Activated T-cell treated with anti-CD3 and anti-CD28 coated beads, Interleukin-2, amount 50 U/mL, for 72 hours (primary cell): ENCODE results near the gene ARHGAP42. TPM values are rescaled to one million over a fixed set of nuclear protein-coding genes. Genes with fewer than 3 reads are reported as not detected.

Experiments used
- ATAC-seq, 2 donors: fragments of 150-1000 bp; cut with Tn5 transposase; replicated peaks in 1 of 2; 2 replicates each; pipeline ENCODE4 v1.10.0; 2021; ENCODE audit warnings: moderate library complexity in 2 of 2, mild to moderate bottlenecking in 1 of 2
- DNase-seq, 2 donors: peaks; one replicate each; pipeline ENCODE4 v3.0.0; 2021 to 2022; ENCODE audit warnings: mixed read lengths in 1 of 2
- H3K27ac Mint-ChIP-seq: one replicate; pipeline ENCODE4 v1.8.0; 2022; ENCODE audit warnings: mild to moderate bottlenecking, moderate library complexity, mixed read lengths
- H3K27me3 Mint-ChIP-seq: one replicate; pipeline ENCODE4 v1.8.0; 2022; ENCODE audit warnings: low read depth, mixed read lengths
- H3K36me3 Mint-ChIP-seq, 2 donors: one replicate each; pipeline ENCODE4 v1.8.0; 2022; ENCODE audit warnings: mixed read lengths in 2 of 2, mild to moderate bottlenecking in 1 of 2; ENCODE audit not compliant: insufficient read depth in 2 of 2
- H3K4me1 Mint-ChIP-seq: one replicate; pipeline ENCODE4 v1.8.0; 2022; ENCODE audit warnings: low read depth, mixed read lengths
- H3K4me3 Mint-ChIP-seq, 2 donors: one replicate each; pipeline ENCODE4 v1.8.0; 2022; ENCODE audit warnings: mild to moderate bottlenecking in 2 of 2, mixed read lengths in 2 of 2, moderate library complexity in 2 of 2
- H3K9me3 Mint-ChIP-seq, 2 donors: one replicate each; pipeline ENCODE4 v1.8.0; 2022; ENCODE audit warnings: mixed read lengths in 2 of 2
- total RNA-seq, 2 donors: library from RNA; stranded (reverse); gene quantifications; one replicate each; pipeline ENCODE4 v1.2.3, GENCODE V29; 2022

Gene ARHGAP42
- total RNA-seq, 2 donors from 2014 or later: 0.28 TPM; not detected in 1

DNA sequence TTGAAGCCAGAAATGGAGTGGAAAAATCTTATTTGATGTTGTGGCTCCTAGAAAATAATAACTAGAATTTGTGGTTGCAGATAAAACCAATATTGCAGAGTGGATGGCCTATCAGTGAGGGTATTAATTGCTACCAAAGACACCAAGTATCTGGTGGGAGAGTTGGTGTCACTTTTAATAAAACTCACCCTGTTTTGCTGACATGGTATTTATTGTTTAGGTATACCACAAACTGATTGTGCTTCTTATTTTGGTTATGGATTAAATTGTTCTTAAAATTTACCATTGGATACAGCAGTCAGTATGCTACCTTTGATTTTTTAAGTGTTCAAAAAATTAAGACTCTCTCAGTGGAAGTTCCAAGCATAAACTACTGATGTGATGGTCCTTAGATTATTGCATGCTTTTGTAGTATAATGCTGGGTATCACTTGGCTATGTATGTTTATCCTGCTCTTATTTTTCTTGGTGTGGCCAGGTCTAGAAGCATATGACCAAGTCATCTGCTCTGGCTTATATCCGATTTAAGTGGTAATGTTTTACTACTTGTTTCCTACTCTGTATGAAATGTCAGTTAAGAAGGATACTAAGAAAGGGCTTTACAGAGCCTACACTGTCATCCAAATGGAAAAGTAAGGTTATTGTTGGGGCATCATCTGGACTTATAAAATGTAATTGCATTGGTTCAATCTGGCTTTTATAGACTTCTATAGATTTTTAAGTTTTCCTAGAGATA is 101.6 kb downstream of the ARHGAP42 start:
- no peak for ATAC-seq
- peaks cover 1 to 3% of the 10 kb centered on the region in 2 donors for H3K9me3 Mint-ChIP-seq
- H3K27me3 Mint-ChIP-seq: no peaks in the 10 kb centered on the region
- no peak overlapping the region for H3K27ac Mint-ChIP-seq
- H3K4me1 Mint-ChIP-seq: no peaks in the 10 kb centered on the region
- DNase-seq: no peak
- H3K4me3 Mint-ChIP-seq: no peak overlapping the region
- H3K36me3 Mint-ChIP-seq: no peaks in the 10 kb centered on the region

DNA sequence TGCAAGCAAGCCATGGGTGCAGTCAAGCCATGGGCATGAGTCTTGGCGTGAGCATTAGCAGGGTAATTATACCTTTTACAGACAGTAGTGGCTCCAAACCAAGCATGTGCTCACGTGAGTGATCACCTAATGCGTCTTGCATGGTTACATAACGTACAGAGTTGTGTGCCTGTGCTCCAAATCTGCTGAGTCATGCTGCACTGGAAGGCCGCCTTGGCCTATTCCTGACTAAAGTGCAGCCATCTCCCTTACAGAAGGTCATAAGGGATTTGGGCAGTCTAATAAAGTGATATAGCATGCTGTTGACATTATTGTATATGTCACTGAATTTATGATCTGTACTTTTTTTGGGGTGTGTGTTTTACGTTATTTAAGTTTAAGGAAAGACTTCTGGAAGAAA is 102.4 kb downstream of the ARHGAP42 start:
- ATAC-seq: no peak
- no peak for DNase-seq
- Mint-ChIP-seq H3K27me3 (no peaks in the 10 kb centered on the region), H3K4me3 (no peak overlapping the region), H3K9me3 (peaks cover 1 to 3% of the 10 kb centered on the region in 2 donors), H3K4me1 (no peaks in the 10 kb centered on the region), H3K27ac (no peak overlapping the region), H3K36me3 (no peaks in the 10 kb centered on the region)

DNA sequence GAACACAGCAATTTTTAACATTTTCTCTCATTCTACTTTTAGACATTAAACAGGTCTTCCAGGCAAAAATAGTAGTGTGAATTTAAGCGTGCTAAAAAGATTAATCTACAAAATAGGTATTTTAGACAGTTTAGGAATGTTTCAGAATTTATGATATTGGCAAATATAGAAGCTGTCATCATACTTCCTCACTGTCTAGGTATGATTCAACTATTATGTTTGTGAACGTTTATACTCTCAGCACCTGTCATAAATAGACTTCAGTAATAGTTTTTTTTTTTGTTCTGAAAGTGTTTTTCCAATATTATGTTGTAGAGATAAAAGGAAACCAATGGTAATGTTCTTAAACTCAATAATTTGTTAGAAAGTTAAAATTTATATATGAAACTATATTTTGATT is 103.0 kb downstream of the ARHGAP42 start:
- Mint-ChIP-seq H3K9me3 (peaks cover 1 to 3% of the 10 kb centered on the region in 2 donors), H3K27ac (no peak overlapping the region), H3K4me3 (no peak overlapping the region), H3K4me1 (no peaks in the 10 kb centered on the region), H3K27me3 (no peaks in the 10 kb centered on the region), H3K36me3 (no peaks in the 10 kb centered on the region)
- DNase-seq (no peak), ATAC-seq (no peak)

DNA sequence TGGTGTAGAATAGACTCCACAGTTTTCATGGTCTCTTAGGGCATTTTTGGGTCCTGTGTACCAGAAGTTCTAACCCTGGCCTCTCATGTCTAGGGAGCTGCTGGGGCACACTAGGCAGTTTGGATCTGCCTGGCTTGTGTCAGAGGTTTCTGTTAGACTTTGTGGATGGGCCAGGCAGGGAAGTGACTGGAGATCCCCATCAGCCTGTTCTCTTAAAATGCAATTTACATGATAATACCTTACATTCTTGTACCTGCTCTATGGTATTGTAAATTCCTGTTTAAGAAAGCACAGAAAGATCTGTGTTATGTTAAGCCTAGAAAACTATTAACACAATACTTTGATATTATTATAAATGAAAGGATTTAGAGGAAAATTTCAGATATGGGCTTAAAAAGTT is 104.0 kb downstream of the ARHGAP42 start:
- DNase-seq: no peak
- Mint-ChIP-seq H3K4me1 (no peaks in the 10 kb centered on the region), H3K4me3 (no peak overlapping the region), H3K36me3 (no peaks in the 10 kb centered on the region), H3K9me3 (peaks cover 1 to 4% of the 10 kb centered on the region in 2 donors), H3K27ac (no peak overlapping the region), H3K27me3 (no peaks in the 10 kb centered on the region)
- no peak for ATAC-seq

DNA sequence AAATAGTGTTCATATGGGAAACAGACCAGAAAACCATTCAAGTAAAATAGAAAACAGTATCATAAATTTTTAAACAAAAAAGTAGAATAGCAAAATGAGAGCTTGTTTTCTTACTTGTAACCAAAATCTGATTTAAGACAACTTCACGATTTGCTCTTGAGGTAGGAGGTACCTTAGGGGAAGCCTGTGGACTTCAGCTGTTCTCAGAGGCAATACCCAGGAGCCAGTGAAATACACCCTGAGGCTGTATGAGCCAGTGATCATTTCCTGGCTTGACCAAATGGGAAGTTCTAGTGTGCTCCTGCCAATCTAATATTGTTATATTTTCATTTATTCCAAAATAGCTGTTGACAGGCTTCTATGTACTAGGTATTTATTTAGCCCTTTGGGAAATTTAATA is 104.8 kb downstream of the ARHGAP42 start:
- ATAC-seq (no peak), DNase-seq (no peak)
- H3K36me3 Mint-ChIP-seq: no peaks in the 10 kb centered on the region
- H3K4me1 Mint-ChIP-seq: no peaks in the 10 kb centered on the region
- no peak overlapping the region for H3K4me3 Mint-ChIP-seq
- no peaks in the 10 kb centered on the region for H3K27me3 Mint-ChIP-seq
- no peak overlapping the region for H3K27ac Mint-ChIP-seq
- peaks cover 1 to 4% of the 10 kb centered on the region in 2 donors for H3K9me3 Mint-ChIP-seq

DNA sequence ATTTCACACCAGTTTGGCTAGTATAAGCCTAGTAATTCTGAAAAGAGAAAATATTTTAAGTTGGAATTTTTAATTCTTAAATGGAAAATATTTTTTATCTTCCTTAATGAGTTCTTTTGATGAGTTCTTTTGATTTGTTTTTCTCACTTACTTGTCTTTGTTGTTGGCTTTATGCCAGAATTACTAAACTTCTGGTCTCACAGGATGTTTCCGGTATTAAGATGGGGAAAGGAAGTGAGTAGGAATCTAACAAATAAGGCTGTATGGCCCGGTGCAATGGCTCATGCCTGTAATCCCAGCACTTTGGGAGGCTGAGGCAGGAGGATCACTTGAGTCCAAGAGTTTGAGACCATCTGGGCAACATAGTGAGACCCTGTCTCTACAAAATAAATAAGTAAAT is 106.4 kb downstream of the ARHGAP42 start:
- Mint-ChIP-seq H3K27me3 (no peaks in the 10 kb centered on the region), H3K27ac (no peak overlapping the region), H3K9me3 (peaks cover 0 to 1% of the 10 kb centered on the region in 2 donors), H3K4me3 (no peak overlapping the region), H3K36me3 (no peaks in the 10 kb centered on the region), H3K4me1 (no peaks in the 10 kb centered on the region)
- DNase-seq (no peak), ATAC-seq (no peak)

DNA sequence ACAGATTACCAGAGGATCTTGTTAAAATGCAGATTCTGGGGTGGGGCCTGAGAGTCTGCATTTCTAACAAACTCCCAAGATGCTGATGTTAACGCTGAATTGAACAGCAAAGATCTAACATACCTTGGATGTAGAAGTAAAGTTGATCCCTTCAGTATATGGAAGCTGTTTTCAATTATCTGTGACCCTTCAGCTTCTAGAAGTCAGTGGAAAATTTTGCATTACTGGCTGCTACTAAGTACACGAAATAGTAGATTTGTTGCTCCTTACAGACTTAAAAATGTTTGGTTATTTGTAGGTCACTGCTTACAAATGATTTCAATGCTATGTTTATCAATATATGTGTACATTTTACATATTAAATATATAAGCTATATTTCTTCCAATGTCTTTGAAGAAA is 107.4 kb downstream of the ARHGAP42 start:
- no peaks in the 10 kb centered on the region for H3K4me1 Mint-ChIP-seq

DNA sequence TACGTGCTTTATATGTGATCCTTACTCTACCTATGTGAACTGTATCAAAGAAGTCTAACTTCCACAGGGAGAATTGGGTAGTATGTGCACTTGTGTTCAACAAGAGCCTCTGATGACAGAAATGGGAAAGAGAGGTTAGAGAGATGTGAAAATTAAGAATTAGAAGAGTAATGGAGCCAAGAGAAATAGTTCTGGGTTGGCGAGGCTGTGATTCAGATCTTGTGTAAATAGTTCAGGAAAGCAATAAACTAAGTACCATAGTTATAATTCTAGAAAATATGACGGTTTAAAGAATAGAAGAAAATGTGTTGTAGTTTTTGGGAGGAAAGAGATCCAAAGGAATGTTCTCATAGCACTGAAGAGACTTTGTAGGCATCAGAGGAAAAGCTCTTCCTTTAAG is 112.4 kb downstream of the ARHGAP42 start:
- no peak overlapping the region for H3K27ac Mint-ChIP-seq
- DNase-seq: no peak
- H3K27me3 Mint-ChIP-seq: no peaks in the 10 kb centered on the region
- H3K36me3 Mint-ChIP-seq: no peaks in the 10 kb centered on the region
- H3K4me3 Mint-ChIP-seq: no peak overlapping the region
- no peak for ATAC-seq
- no peaks in the 10 kb centered on the region for H3K4me1 Mint-ChIP-seq
- peaks cover 3 to 4% of the 10 kb centered on the region in 2 donors for H3K9me3 Mint-ChIP-seq

More for the DNA sequence above, 107.4 kb downstream of the ARHGAP42 start:
- DNase-seq: no peak
- Mint-ChIP-seq H3K27me3 (no peaks in the 10 kb centered on the region), H3K9me3 (peaks cover 0 to 1% of the 10 kb centered on the region in 2 donors), H3K4me3 (no peak overlapping the region), H3K27ac (no peak overlapping the region), H3K36me3 (no peaks in the 10 kb centered on the region)
- ATAC-seq: no peak

DNA sequence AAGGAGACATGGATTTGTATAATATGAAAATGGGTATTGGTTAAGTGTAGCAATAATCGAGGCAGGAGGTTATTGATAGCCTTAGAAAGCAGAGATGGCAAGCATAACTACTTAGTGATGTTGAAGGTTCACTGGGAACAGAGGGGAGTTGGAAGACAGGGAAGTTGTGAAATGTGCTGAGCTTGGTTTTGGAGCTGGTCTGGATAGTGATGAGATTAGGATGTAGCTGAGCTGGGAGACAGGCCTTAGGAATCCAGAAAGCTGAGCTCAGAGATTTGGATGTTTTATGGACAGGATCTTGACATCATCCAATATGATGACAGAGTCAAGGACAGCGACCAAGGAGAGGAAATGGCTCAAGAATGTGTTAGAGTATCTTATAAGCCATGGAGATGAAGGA is 113.1 kb downstream of the ARHGAP42 start:
- Mint-ChIP-seq H3K4me1 (no peaks in the 10 kb centered on the region), H3K27me3 (no peaks in the 10 kb centered on the region), H3K9me3 (peaks cover 3 to 4% of the 10 kb centered on the region in 2 donors), H3K4me3 (no peak overlapping the region), H3K27ac (no peak overlapping the region), H3K36me3 (no peaks in the 10 kb centered on the region)
- ATAC-seq (no peak), DNase-seq (no peak)

DNA sequence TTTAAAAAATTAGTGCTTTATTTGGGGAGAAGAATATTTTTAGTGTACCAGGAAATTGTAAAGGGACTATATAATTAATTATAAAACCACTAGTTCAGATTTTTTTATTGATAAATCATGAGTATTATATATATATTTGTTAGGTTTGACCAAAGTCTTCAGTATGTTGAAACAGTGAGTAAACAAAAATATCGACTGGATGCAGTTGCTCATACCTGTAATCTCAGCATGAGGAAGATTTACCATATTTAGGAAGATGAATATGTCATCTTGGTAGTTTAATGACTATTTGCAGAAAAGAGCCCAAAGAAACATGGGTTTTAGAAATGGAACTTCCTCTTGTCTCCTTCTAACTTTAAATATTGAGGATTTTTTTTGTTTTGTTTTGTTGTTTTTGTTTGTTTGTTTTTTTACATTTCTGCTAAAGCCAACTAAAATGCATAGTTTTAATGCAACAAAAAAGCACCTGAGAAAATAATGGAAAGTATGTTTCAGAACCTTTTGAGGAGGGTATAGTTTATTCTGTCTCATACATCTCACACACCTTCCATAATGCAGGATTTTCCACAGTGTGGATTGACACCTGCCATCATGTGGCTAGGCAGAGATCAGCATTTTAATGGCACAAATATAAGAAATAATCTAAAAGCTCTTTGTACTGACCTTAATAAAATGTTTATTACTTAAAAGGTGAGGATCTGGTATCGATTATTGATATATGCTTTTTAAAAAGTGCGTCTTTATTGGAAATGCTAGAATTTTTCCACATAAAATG is 114.3 kb downstream of the ARHGAP42 start:
- no peaks in the 10 kb centered on the region for H3K4me1 Mint-ChIP-seq
- DNase-seq (no peak), ATAC-seq (no peak)
- no peaks in the 10 kb centered on the region for H3K27me3 Mint-ChIP-seq
- peaks cover 3% of the 10 kb centered on the region in 2 donors for H3K9me3 Mint-ChIP-seq
- H3K27ac Mint-ChIP-seq: no peak overlapping the region
- no peaks in the 10 kb centered on the region for H3K36me3 Mint-ChIP-seq
- no peak overlapping the region for H3K4me3 Mint-ChIP-seq

DNA sequence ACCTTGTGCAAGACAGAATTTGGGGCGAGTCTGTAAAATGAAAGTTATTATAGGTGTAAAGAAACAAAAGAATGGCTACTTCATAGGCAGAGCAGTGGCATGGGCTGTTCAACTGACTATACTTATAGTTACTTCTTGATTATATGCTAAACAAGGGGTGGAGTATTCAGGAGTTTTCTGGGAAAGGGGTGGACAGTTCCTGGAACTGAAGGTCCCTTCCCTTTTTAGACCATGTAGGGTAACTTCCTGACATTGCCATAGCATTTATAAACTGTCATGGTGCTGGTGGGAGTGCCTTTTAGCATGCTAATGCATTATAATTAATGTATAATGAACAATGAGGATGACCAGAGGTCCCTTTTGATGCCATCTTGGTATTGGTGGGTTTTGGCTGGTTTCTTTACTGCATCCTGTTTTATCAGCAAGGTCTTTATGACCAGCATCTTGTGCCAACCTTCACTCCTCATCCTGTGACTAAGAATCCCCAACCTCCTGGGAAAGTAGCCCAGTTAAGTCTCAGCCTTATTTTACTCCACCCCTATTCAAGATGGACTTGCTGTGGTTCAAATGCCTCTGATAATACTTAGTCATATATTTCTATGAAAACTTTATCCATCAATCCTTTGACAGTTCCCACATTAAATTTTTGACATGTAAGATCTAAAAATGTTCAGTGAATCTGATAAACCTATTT is 118.6 kb downstream of the ARHGAP42 start:
- H3K4me1 Mint-ChIP-seq: no peaks in the 10 kb centered on the region
- H3K4me3 Mint-ChIP-seq: no peak overlapping the region
- DNase-seq (no peak), ATAC-seq (no peak)
- peaks cover 3 to 5% of the 10 kb centered on the region in 2 donors for H3K9me3 Mint-ChIP-seq
- no peaks in the 10 kb centered on the region for H3K27me3 Mint-ChIP-seq
- H3K27ac Mint-ChIP-seq: no peak overlapping the region
- H3K36me3 Mint-ChIP-seq: peaks cover 0 to 3% of the 10 kb centered on the region in 2 donors

DNA sequence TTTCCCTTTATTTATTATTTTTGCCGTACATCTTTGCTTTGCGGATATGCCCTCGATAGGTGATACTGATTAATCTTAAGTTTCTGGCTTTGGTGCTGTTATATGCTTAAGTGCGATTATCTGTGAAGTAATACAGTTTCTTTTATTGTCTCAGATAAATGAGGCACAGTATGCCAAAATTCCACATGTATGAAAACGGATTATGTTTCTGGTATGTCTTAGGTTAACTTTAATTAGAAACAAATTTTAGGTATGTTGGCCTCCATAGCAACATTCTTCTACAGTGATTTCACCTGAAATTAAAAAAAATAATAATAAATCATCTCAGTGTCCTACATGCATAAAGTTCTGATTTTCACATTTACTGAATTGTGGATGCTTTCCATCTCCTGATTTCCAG is 119.2 kb downstream of the ARHGAP42 start:
- DNase-seq (no peak), ATAC-seq (no peak)
- peaks cover 3 to 5% of the 10 kb centered on the region in 2 donors for H3K9me3 Mint-ChIP-seq
- H3K4me3 Mint-ChIP-seq: no peak overlapping the region
- no peaks in the 10 kb centered on the region for H3K4me1 Mint-ChIP-seq
- H3K36me3 Mint-ChIP-seq: peaks cover 0 to 3% of the 10 kb centered on the region in 2 donors
- no peaks in the 10 kb centered on the region for H3K27me3 Mint-ChIP-seq
- no peak overlapping the region for H3K27ac Mint-ChIP-seq

DNA sequence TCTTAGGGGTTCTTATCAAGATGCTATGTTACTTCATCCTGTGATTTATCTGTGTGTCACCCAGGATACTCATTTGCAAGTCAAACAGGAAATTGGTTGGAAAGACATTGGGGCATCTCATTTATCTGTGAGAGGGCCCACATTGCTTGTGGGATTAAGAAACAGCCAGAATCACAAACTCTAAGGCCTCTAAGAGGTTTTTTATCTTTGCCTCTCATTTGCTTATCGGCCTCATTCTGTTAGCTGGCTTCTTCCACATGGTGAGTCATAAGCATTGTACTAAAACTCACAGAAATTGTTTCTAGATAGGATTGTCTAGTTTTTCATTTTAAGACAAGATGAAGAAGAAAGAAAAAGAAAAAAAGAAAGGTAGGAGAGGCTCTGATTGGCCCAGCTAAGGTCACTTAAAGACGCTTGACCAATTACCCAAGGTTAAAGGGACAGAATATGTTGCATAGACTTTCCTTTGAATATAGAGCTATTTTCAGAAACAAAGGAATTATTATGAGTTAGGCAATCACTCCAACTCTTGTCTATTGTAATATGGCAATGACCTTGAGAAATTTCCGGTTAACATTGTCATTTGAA is 121.9 kb downstream of the ARHGAP42 start:
- Mint-ChIP-seq H3K4me3 (no peak overlapping the region), H3K9me3 (peaks cover 1 to 2% of the 10 kb centered on the region in 2 donors), H3K27me3 (no peaks in the 10 kb centered on the region), H3K27ac (no peak overlapping the region), H3K4me1 (no peaks in the 10 kb centered on the region), H3K36me3 (peaks cover 0 to 3% of the 10 kb centered on the region in 2 donors)
- ATAC-seq (no peak), DNase-seq (no peak)
